GM21529 (cell line): ENCODE data around the gene RAMACL.

Source experiments
- ATAC-seq: cut with Tn5 transposase; IDR thresholded peaks from one replicate; pipeline ENCODE4 v1.9.1; 2021; ENCODE audit not compliant: unreplicated experiment

RAMACL gene

GRCh38 chr6:166618866-166619761, 32.6 kb upstream of the RAMACL start:
- no peak for ATAC-seq

GRCh38 chr6:166618251-166618650, 31.8 kb upstream of the RAMACL start:
- no peak for ATAC-seq

- no peak for ATAC-seq
Measured at GRCh38 chr6:166617359-166617758, 30.9 kb upstream of the RAMACL start.

- no peak for ATAC-seq
Measured at GRCh38 chr6:166616261-166617238, 30.1 kb upstream of the RAMACL start.

- ATAC-seq = no peak
Measured at GRCh38 chr6:166615059-166615770, 28.7 kb upstream of the RAMACL start.

- no peak for ATAC-seq
Measured at GRCh38 chr6:166614589-166614988, 28.1 kb upstream of the RAMACL start.

GRCh38 chr6:166614171-166614583, 27.7 kb upstream of the RAMACL start:
- ATAC-seq = no peak

- ATAC-seq = no peak
Measured at GRCh38 chr6:166613027-166613426, 26.5 kb upstream of the RAMACL start.

GRCh38 chr6:166612471-166612881, 26.0 kb upstream of the RAMACL start:
- no peak for ATAC-seq

GRCh38 chr6:166611631-166612030, 25.2 kb upstream of the RAMACL start:
- no peak for ATAC-seq

- no peak for ATAC-seq
Measured at GRCh38 chr6:166610069-166610468, 23.6 kb upstream of the RAMACL start.

GRCh38 chr6:166608774-166609173, 22.3 kb upstream of the RAMACL start:
- ATAC-seq = no peak

GRCh38 chr6:166605752-166606151, 19.3 kb upstream of the RAMACL start:
- no peak for ATAC-seq

GRCh38 chr6:166604911-166605310, 18.4 kb upstream of the RAMACL start:
- no peak for ATAC-seq

GRCh38 chr6:166604328-166604727, 17.9 kb upstream of the RAMACL start:
- no peak for ATAC-seq

GRCh38 chr6:166603043-166603690, 16.7 kb upstream of the RAMACL start:
- ATAC-seq = no peak

GRCh38 chr6:166601956-166602355, 15.5 kb upstream of the RAMACL start:
- ATAC-seq = no peak

GRCh38 chr6:166600931-166601330, 14.5 kb upstream of the RAMACL start:
- ATAC-seq = no peak

GRCh38 chr6:166599205-166599604, 12.7 kb upstream of the RAMACL start:
- no peak for ATAC-seq

GRCh38 chr6:166598441-166599138, 12.1 kb upstream of the RAMACL start:
- ATAC-seq = no peak
